Colon (tissue), 2 donors: Measurements from ENCODE around the gene SPACA4.

Experiments
- FAIRE-seq: peaks from 2 replicates; lab custom pipeline; 2012; peaks lifted over from hg19 to GRCh38; lab: Jason Lieb, UNC
- donor health status: control.
- donor health status: control.

SPACA4 gene

GRCh38 chr19:48651683-48652048 lies 45.1 kb downstream of the SPACA4 start:
- no peak for FAIRE-seq

- no peak for FAIRE-seq
These were observed 47.9 kb downstream of the SPACA4 start for GRCh38 chr19:48654299-48655059.

GRCh38 chr19:48656840-48657474 lies 50.4 kb downstream of the SPACA4 start:
- no peak for FAIRE-seq
